ENCODE data around the gene THBS3.
"Not testable (repeated sequence)": the region's sequence is repeated elsewhere in the genome, so short reads cannot be mapped to it uniquely, and the experiment has no call there.

THBS3 gene

GRCh38 chr1:155207806-155208540 is at the start of gene THBS3:
THBS3 (minus strand) TSS chr1:155207897; CDS start chr1:155207876, 21 bp downstream.
- no peak for DNase-seq

- DNase-seq = no peak
These were observed 48.6 kb upstream of the THBS3 start for GRCh38 chr1:155256058-155256852.

GRCh38 chr1:155255243-155256007 is 47.7 kb upstream of the THBS3 start, which contains the start of gene ENTREP3:
ENTREP3 (minus strand) TSS chr1:155255483; CDS start chr1:155254877, 606 bp downstream.
- peak; percentile 91 for DNase-seq

- peak; percentile 63 for DNase-seq
These were observed 47.1 kb upstream of the THBS3 start for GRCh38 chr1:155254714-155255242.

GRCh38 chr1:155254228-155254713 is 46.6 kb upstream of the THBS3 start:
- DNase-seq = no peak

- no peak for DNase-seq
These were observed 46.1 kb upstream of the THBS3 start for GRCh38 chr1:155253797-155254196.

- no peak for DNase-seq
These were observed 45.5 kb upstream of the THBS3 start for GRCh38 chr1:155253208-155253607.

GRCh38 chr1:155251566-155251965 is 43.9 kb upstream of the THBS3 start:
- DNase-seq = no peak

- DNase-seq = peak; percentile 100
These were observed 43.1 kb upstream of the THBS3 start for GRCh38 chr1:155250633-155251449.

GRCh38 chr1:155250246-155250632 is 42.5 kb upstream of the THBS3 start:
- DNase-seq = no peak

- no peak for DNase-seq
These were observed 40.2 kb upstream of the THBS3 start for GRCh38 chr1:155247667-155248553.

GRCh38 chr1:155246796-155247195 is 39.1 kb upstream of the THBS3 start:
- DNase-seq = not testable (repeated sequence)

GRCh38 chr1:155245163-155245524 is 37.4 kb upstream of the THBS3 start:
- DNase-seq = no peak

GRCh38 chr1:155244368-155245162 is 36.9 kb upstream of the THBS3 start:
- DNase-seq = peak; percentile 96

- DNase-seq = no peak
These were observed 35.2 kb upstream of the THBS3 start for GRCh38 chr1:155242805-155243358.

- DNase-seq = no peak
These were observed 34.2 kb upstream of the THBS3 start for GRCh38 chr1:155241841-155242264.

- DNase-seq = peak; percentile 68
These were observed 33.5 kb upstream of the THBS3 start for GRCh38 chr1:155241069-155241679.

GRCh38 chr1:155236451-155236850 is 28.8 kb upstream of the THBS3 start:
- DNase-seq = no peak

GRCh38 chr1:155235375-155235774 is 27.7 kb upstream of the THBS3 start:
- not testable (repeated sequence) for DNase-seq
